NK-92 (cell line): ENCODE results near the gene KLHL26.
"Not testable (repeated sequence)": the region's sequence is repeated elsewhere in the genome, so short reads cannot be mapped to it uniquely, and the experiment has no call there.

Experiments
- DNase-seq: peaks from one replicate; lab custom pipeline; 2025; ENCODE audit not compliant: unreplicated experiment; lab: John Stamatoyannopoulos, UW

The KLHL26 gene

DNA sequence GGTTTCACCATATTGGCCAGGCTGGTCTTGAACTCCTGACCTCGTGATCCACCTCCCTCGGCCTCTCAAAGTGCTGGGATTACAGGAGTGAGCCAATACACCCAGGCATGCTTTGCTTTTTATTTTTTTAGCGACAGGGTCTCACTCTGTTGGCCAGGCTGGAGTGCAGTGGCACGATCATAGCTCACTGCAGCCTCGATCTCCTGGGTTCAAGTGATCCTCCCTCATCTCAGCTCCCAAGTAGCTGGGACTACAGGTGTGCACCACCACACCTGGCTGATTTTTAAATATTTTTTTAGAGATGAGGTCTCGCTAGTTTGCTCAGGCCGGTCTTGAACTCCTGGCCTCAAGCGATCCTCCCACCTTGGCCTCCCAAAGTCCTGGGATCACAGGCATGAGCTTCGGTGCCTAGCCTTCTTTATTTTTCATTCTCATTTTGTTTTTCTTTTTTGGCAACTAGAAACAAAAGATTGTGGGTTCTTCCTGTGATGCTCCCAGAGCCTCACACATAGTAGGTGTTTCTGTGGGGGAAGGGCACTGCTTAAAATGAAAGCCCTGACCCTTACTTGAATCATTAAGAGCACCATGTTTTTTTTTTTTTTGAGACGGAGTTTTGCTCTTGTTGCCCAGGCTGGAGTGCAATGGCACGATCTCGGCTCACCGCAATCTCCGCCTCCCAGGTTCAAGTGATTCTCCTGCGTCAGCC, 36.0 kb upstream of the KLHL26 start:
- DNase-seq: not testable (repeated sequence)

DNA sequence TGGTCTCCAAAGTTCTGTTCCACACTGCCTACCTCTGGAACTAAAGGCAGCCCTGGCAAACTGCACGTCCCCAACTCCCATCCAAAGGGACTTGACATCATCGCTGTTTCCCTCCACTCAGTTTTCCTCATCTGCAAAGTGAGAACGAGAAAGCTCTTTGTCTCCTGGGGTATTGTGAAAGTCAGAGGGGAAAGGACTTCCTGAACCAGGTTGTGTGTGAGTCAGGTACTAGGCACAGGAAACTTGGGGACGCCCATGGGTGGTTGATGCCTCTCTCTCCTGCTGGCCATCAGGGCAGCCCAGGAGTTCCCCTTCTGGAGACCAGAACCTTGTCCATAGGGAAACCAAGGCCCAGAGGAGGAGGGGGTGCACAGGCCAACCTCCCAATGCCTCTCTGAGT, 35.0 kb upstream of the KLHL26 start:
- DNase-seq: no peak

DNA sequence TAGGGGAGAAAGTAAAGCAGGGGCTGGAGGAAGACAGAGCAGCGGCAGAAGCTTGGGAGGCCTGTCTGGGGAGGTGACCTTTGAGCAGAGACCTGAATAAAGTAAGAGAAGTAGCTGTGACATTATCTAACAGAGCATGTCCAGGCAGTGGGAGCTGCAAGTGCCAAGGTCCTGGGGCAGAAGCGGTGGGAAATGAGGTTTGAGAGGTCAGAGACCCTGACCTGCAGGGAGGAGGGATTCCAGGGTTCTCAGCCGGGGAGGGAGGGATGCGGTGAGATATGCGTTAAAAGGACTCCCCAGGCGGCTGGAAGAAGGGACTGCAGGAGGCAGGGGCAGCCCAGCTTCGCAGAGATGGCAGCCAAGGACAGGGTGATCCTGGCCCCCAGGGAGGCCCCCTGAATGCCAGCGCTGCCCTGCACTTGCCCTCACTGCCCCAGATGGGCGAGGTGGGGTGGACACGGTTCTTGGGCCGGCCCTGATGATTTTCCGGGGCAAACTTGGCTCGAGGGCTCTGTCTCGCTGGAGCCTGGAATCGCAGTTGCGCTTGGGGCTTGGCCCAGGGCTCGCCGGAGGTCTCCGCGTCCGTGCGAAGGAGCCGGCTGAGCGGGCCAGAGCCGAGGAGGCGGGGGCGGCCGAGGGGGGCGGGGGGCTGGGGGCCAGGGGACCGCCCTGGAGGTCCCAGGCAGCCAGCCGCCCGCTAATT, 33.4 kb upstream of the KLHL26 start:
- no peak for DNase-seq

DNA sequence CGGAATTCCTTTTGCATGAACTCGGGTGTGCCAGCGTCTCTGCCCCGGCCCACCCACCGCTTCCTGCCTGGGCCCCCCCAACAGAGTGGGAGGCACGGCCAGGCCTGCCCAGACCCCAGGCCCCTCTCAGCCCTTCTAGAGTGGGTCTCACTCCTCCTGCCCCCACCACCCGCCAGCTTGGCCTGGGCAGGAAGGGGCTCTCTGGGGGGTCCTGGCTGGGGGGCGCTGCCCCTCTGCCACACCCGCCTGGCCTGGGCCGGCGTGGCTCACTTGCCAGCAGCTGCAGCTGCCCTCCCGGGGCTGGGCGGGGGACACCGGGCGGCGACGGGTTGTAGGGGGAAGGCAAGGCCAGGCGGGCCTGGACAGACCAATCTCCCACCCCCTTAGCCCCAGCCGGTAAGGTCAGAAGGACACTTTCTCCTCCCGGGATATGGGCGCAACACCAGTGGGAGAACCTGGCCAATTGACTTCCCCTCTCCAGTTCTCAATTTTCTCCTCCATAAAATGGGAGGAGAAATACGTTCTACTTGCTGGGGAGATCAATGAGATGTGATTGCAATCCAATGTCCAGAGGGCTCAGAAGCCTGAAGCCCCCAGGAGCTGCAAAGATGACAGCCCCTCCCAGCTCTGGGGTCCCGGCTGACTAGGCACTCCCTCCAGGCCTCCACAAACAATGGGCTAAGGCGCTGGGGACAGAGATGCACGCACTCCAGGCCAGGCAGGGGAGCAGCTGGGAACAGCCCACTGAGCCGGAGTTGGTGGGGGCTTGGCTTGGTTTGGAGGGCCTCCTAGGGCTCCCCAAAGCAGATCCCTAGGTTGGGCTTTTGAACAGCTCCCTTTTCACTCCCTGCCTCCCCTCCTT, 32.6 kb upstream of the KLHL26 start:
- DNase-seq: no peak

DNA sequence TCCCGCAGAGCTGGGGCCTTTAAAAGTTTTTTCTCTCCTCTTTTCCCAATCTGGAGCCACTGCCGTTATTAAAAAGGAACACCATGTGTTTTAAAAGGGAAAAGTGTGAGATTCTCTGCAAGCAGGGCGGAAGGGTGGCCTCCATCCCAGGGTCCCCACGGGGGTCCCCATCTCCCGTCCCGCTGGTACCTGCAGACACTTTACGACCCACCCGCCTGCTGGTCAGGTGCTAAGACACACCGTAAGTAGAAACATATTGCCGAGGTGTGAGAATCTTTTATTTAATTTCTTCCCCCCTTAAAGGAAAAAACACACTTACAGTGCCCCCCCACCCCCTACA, 32.0 kb upstream of the KLHL26 start:
- no peak for DNase-seq

DNA sequence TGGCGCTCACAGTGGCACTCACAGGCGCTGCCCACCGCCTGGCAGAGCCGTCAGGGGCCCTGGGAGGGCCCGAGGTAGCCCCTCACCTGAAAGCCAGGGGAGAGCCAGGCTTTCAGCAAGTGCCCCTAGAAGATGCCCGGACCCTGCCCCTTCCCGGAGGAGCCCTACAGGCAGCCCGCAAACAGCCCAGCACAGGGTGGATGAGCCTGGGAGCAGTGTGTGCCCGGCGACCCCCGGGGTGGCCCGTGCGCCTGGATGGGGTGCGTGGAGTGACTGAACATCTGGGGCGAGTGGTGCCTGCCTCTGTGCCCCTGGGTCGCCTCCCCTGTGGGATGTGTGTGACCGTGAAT, 31.7 kb upstream of the KLHL26 start:
- DNase-seq: no peak

DNA sequence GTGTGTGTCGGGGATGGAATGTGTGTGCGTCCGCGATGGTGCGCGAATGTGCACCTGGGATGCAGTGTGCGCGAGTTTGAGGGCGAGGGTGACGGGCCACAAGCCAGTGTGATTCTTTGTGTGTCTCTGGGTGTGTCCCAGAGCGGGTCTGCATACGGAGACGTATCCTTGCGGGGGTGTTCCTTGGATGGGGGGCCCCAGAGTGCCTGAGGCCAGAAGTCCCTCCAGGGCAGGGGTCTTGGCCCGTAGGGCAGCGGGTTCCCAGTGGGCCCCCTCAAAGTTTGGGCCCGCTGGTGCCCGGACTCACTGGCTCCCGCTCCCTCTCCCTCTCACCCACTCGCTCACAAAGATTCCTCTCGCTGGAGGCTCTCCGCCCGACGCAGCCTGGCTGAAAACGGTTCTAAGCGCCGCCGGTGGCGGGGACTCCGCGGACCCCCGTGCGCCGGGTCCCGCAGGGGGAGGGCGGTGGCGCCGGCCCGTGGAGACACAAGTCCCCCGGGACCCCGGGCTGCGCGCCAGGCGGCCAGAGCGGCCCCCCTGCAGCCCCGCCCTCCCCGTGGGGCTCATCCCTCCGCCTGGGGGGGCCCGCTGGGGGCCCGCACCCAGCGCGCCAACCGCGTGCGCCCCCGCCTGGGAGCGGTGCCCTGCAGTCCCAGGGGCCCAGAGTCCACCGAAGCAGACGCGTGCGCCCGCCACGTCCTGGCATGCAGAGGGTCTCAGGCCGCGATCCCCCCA, 31.1 kb upstream of the KLHL26 start:
- DNase-seq: no peak

DNA sequence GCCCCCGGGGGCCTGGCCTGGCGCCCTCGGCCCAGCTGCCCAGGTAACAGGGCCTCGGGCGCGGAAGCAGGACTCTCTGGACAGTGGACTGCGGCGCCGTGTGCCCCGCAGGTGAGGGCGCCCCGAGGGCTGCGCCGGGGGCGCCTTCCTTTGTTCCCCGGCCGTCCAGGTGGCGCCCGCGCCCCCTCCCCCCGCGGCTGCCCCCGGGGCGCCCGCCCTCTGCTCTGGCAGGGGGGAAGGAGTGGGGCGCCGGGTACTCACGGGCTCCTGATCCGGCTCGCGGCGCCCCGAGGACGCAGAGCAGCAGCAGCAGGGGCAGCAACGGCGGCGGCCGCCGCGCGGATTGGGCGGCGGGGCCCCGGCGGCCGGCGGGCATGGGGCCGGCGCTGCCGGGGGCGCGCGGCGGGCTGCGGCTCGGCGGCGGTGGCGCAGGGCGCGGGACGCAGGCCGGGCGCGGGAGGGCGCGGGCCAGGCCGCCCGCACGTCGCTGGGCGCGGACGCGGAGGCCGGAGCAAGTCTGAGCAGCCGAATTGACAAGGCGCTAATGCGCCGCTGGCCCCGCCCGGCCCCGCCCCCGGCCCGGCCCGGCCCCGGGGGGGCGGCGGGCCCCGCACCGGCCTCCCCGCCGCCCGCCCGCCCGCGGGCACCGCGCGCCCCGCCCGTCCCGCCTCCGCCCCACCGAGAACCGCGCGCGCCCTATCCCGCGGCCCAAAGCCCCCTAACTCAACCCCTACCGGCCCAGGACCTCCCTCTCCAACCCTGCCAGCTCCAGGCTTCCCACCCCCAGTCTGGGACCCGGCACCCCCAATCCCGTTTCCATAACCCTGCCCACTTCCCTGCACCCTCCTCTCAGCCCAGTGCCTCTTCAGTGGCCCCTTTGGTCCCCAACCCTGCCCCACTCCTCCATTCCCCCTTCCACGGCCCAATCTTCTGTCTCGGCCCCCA, 30.3 kb upstream of the KLHL26 start, which contains the start of gene CRLF1:
Gene CRLF1, minus strand, starts transcription at position 519 of the 945 bp plus-strand sequence. Its CDS starts 143 bp downstream, at position 376.
- DNase-seq: no peak

DNA sequence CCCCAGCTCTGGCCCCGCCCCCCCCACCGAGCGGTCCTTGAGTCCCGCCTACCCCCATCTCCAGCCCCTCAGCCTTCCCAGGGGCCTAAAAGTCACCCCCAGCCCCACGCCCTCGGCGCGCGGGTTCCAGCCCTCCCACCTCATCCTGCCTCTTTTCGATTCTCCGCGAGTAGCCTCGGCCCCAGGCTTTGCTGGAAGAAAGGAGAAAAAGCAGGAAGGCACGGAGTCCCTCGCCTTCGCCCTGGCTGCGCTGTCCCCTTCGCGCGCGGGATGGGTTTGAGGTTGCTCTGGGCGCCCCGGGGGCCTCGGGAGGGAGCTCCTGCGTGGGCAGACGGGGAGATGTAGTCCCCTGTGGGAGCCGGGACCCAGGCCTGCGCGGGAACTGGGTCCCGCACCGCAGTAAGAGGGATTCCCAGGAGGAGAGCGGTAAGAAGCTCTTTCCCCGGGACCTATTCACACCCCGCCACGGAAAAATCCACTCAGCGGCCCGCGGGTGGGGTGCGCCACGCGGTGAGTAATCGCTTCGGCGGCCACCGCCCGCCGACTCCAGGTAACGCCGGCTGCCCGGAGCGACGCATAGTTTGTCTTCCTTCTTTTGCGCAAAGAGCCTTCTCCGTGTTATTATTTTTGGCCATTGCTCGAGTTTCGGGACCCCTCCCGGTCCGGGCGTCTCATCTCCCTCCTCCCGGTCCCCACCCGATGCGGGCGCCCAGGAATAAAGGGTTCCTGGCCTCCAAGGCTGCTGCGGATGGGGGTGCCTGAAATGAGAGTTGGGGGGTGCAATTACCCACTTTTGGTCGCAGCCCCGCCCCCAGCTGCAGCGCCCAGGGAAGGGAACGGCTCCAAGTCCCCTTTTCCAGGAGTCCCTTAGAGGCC, 29.4 kb upstream of the KLHL26 start:
- DNase-seq: no peak

DNA sequence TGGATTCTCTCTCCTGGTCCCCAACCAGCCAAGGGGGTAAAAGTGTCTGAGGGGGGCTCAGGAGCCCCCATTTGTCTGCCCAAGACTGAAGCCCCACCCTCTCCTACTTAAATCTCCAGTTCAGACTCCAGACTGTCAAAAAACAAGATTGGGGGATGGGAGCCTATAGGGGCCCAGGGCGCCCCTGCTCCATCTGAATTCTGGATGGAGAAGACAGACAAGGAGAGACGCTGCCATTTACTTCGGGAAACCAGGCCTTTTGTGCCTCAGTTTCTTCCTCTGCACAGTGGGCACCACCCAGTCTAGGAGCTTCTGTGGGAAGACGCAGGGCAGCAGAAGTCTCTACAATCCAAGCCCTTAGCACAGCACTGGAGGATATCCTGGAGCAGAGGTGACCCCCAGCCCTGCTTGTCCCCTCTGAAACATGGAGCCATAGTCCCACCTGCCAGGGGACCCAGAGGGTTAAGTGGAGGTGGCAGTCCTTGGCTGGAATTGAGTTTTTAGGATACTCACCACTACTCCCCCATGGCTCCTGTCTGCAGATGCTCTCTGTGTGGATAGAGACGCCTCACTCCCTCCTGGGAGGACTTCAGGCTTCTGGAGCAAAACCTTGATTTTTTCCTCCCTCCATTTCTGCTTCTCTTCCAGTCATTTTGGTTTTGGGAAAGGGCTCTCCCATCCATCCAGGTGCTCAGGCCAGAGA, 28.6 kb upstream of the KLHL26 start:
- no peak for DNase-seq

DNA sequence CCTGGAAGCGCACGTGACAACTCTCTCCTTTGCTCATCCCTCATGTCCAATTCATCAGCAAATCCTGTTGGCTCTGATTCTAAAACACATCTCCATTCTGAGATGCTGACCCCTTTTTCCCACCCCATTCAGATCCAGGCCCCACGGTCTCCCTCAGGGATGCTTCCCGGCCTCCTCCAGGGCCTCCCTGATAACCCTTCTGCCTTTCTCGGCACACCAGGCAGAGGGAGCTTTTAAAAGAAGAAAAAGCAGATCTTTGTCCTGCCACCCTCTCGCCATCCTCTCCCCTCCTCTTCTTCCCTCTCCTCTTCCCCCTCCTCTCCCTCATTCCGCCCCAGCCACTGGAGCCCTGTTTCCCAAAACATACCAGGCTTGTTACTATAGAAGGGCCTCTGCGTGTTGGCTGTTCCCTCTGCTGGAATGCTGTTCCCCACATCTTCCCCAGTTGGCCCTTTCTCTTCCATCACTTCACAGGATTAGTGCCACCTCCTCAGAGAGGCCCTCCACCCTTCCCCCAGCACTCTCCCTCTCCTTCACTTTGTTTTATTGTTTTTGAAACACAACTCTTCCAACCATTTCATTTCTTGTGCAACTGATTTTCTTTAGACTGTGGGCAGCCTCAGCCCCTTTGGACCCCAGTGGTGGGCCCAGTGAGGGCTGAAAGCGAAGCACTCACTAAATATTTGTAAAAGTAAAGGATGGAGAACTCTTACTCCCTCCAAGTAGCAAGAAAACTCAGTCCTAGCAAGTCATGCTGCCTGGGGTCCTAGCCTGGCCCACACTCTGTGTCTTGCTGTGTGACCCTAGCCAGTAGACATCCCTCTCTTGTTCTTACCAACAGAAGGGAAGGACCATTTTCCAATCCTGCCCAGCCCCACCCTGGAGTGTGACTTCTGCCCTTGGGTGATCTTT, 27.8 kb upstream of the KLHL26 start:
- DNase-seq: no peak

DNA sequence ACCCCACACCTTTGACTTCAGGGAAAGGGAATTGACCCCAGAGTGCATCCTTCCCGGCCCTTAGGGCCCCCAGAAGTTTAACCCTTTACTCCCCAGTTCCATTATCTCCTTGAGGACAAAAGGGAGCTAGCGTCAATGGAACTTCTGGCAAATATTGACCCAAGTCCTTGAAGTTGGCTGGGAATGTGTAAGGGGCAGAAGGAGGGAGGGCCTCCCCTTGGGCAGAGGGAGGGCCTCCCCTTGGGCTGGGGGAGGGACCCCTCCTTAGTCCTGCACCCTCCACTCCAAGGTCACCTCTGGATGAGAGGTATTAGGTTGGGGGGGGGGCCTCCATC, 27.1 kb upstream of the KLHL26 start:
- no peak for DNase-seq

DNA sequence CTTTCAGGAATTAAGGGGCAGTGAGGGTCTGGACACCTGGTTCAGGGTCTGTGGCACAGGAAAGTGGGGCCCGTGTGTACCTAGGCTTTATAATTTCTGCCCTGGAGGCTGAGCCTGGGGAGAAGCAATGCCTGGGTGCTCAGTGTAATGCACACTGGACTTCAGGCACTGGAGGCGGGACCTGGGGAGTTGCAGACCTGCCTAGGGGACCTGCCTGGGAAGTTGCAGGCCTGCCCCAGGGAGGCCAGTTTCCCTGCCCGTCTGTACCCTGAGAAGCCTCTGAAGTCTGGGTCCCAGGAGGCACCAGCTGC, 26.6 kb upstream of the KLHL26 start:
- DNase-seq: no peak

DNA sequence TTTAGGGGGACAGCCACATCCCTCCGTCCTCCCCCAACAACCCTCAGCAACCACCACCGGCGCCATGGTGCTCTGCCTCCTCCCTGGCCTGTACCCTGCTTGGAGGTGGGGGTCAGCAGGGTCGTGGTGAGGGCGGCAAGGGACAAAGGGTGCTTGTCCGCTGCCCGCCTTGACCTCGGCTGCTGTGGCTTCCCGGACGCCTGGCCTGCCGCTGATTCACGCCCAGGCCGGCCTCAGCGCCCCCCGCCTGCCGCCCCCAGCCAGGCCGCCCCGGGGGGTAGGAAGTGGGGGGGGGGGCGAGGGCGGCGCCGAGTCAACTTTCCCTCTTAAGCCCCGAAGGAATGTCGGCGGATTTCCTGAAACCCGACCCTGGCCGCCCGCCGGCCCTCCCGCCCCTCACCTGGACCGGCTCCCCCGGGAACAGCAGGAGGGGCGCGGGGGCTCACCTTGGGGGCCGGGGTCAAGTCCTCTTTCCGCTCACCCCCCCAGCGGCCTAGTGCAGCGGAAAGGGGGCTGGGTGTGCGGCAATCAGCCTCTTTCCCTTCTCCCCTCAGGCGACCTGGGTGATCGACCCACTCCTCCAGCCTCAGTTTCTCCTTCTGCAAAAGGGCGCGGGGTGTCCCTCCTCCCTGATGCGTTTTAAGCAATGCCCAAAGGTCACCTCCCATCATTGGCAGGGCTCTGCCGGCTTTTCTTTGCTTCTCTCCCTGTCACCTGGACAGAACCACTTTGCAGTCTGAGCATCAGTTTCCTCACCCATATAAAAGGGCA, 26.1 kb upstream of the KLHL26 start:
- DNase-seq: no peak

DNA sequence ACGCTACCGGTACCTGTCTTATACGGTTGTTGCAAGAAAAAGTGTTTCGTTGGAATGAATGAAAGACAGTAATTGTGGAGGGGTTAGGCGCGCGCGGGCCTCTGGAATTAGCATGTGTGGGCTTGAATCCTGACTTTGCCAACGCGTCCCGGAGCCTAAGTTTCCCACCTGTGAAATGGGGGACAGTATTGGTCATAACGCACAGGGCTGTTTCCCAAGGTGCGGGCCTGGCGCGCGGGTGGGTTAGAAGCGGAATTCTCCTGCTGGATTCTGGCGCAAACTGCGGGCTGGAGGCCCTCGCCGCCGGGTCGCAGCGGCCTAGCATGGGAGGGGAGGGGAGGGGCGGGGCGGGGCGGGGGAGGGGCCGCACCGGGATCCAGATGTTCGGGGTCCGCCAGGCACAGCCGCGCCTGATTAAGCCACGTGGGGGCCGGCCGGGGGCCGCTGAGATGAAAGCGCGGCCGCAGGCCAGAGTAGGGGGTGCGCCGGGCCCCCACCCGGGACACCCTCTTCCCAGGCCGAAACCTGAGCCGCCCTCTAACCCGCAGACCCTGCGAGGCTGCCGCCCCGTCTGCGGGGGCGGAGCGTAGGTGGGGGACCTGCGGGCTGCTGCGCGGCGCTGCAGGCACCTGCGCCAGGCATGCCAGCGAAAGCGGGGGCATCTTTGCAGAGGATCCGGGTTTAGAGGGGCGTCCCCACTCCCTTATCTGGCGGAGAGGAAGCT, 25.3 kb upstream of the KLHL26 start:
- DNase-seq: no peak

DNA sequence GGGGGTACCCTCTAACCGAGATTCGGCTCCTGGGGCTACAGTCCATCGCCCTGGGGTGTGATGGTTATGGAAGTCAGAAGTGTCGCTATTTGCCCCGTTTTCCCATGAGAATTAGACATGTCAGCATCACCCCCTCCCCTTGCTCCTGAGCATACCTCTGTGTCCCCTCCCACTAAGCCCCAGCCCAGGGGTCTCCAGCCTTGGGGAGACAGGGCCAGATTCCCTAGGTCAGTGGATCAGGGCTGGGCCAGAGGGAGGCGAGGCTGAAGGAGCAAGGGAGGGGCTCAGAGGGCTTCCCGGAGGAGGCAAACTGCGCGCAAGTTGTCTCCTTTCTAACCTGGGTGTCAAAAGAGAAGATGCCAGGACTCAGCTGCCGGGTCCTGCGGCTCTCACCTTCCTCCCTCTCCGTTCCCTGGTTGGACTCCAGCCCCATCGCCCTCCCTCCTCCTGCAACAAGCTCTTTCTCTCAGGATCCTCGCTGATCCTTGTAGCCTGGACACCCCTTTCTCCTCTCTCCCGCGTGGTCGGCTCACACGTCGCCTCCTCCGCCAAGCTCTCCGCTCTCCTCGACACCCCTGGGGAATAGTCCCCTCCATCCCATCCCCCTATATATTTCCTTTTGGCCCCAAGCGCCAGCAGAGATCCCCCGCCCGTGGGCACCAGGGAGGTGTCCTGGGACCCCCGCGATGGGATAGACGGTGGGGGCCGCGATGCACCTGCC, 24.6 kb upstream of the KLHL26 start:
- no peak for DNase-seq
